Measurements from ENCODE around the gene PTK7. TPM values are rescaled to one million over a fixed set of nuclear protein-coding genes. Genes with fewer than 3 reads are reported as not detected.
"Not testable (repeated sequence)": the region's sequence is repeated elsewhere in the genome, so short reads cannot be mapped to it uniquely, and the experiment has no call there.

The PTK7 gene
- total RNA-seq, 2 donors from 2014 or later = 1.2 to 4.1 TPM

DNA sequence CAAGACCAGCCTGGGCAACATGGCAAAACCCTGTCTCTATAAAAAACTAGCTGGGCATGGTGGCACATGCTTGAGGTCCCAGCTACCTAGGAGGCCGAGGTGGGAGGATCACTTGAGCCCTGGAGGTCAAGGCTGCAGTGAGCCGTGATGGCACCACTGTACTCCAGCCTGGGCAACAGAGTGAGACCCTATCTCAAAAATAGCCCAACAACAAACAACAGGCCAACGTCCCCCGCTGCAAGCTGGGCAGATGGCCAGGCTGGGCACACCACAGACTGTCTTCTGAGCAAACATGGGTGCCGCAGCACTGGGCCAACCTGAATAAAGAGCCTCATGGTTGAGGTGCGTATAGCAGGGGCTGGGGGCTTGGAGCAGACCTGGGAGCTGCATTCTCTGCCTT lies 48.4 kb downstream of the PTK7 start:
- no peaks in the 10 kb centered on the region for H3K9me3 Mint-ChIP-seq
- H3K36me3 Mint-ChIP-seq = no peaks in the 10 kb centered on the region
- H3K4me3 Mint-ChIP-seq = no peak overlapping the region
- peak; percentile 26 for DNase-seq (ENCODE audit: low spot score)
- ATAC-seq = no peak
- H3K27me3 Mint-ChIP-seq = no peaks in the 10 kb centered on the region
- no peaks in the 10 kb centered on the region for H3K4me1 Mint-ChIP-seq (ENCODE audit: low read depth in 2 of 2)
- no peak overlapping the region for H3K27ac Mint-ChIP-seq

DNA sequence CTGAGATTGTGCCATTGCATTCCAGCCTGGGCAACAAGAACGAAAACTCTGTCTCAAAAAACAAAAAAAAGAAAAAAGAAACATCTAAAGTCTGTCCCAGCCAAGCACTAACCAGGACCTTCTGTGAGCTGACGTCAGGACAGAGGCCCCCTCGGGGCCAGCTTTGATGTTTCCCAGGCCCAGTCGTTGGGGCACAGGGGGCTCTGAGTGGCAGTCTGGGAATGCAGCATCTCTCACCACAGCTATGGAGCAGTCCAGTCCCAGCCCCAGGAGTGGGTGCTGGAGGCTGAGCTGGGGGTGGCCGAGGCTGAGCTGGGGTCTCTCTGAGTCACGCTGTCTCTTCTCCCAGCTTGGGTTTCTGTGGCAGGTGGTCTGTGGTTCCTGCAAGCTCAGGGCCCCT lies 49.0 kb downstream of the PTK7 start:
- peak; percentile 58 for DNase-seq (ENCODE audit: low spot score)
- Mint-ChIP-seq H3K27ac (no peak overlapping the region), H3K9me3 (no peaks in the 10 kb centered on the region), H3K4me1 (ENCODE audit: low read depth in 2 of 2) (no peaks in the 10 kb centered on the region), H3K27me3 (no peaks in the 10 kb centered on the region), H3K4me3 (no peak overlapping the region), H3K36me3 (no peaks in the 10 kb centered on the region)
- ATAC-seq = no peak

DNA sequence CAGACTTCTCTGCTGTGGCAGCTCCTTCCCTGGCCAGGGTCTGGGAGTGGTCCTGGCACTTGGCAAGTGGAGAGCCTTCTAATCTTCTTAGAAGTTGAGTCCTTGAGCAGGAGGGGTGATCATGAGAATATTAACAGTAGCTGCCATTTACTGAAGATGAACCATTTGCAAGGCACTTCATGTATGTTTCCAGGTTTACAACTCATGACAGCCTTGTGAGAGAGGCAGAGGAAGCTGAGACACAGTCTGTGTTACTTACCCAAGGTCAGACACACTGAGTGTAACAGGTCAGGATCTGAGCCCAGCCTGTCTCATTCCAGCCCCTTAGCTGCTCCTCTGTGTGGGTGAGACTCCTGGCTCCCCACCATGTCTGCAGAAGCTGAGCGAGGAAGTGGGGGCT lies 49.4 kb downstream of the PTK7 start:
- no peaks in the 10 kb centered on the region for H3K9me3 Mint-ChIP-seq
- no peaks in the 10 kb centered on the region for H3K27me3 Mint-ChIP-seq
- H3K36me3 Mint-ChIP-seq = no peaks in the 10 kb centered on the region
- H3K27ac Mint-ChIP-seq = no peak overlapping the region
- DNase-seq (ENCODE audit: low spot score) = peak; percentile 12
- H3K4me3 Mint-ChIP-seq = no peak overlapping the region
- no peaks in the 10 kb centered on the region for H3K4me1 Mint-ChIP-seq (ENCODE audit: low read depth in 2 of 2)
- ATAC-seq = no peak

DNA sequence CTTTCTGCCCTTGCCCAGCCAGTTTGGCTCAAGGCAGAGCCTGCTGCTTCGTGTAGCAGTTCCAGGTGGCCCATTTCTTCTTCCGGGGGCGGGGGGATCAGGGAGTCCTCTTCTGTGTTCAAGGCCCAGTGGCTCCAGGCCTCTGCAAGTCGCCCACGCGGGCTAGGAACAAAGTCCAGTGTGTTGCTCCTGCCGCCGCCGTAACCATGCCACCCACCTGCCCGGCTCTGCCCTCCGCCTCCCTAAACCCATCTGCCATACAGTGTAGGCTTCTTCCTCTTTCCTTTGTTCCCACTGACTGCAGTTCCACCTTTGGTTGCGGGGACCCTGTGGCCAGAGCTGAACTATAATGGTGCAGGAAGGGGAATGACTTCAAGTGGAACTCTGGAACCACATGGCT lies 51.1 kb downstream of the PTK7 start:
- H3K9me3 Mint-ChIP-seq = no peaks in the 10 kb centered on the region
- H3K4me3 Mint-ChIP-seq = no peak overlapping the region
- no peaks in the 10 kb centered on the region for H3K4me1 Mint-ChIP-seq (ENCODE audit: low read depth in 2 of 2)
- ATAC-seq (no peak), DNase-seq (ENCODE audit: low spot score) (peak; percentile 49)
- no peak overlapping the region for H3K27ac Mint-ChIP-seq
- H3K36me3 Mint-ChIP-seq = no peaks in the 10 kb centered on the region
- H3K27me3 Mint-ChIP-seq = no peaks in the 10 kb centered on the region

DNA sequence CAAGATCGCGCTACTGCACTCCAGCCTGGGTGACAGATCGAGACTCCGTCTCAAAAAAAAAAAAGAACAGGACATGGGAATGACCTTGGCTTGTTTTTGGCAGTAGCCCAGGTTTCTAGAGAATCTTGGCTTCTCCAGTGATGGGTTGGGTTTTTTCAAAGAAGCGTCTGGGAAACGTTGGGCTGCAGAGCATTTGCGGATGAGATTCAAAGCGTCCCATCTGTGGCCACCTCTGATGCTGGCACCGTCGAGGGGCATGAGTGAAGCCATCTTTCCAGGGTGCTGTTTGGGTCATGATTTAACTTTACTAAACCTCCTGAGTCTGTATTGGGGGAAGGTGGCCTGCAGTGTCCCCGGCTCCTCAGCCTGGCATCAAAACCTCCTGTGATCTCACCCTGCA lies 51.8 kb downstream of the PTK7 start:
- ATAC-seq (no peak), DNase-seq (ENCODE audit: low spot score) (no peak)
- Mint-ChIP-seq H3K36me3 (no peaks in the 10 kb centered on the region), H3K4me3 (no peak overlapping the region), H3K9me3 (no peaks in the 10 kb centered on the region), H3K27ac (no peak overlapping the region), H3K4me1 (ENCODE audit: low read depth in 2 of 2) (no peaks in the 10 kb centered on the region), H3K27me3 (no peaks in the 10 kb centered on the region)

DNA sequence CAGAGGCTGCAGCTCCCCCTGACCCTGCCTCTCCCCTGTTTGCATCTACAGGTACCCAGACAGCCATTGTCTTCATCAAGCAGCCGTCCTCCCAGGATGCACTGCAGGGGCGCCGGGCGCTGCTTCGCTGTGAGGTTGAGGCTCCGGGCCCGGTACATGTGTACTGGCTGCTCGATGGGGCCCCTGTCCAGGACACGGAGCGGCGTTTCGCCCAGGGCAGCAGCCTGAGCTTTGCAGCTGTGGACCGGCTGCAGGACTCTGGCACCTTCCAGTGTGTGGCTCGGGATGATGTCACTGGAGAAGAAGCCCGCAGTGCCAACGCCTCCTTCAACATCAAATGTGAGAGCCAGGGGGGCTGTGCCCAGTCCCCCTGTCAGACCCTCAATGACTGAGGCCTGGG lies 52.8 kb downstream of the PTK7 start:
- no peak for ATAC-seq
- DNase-seq (ENCODE audit: low spot score) = peak; percentile 44
- no peak overlapping the region for H3K27ac Mint-ChIP-seq
- no peak overlapping the region for H3K4me3 Mint-ChIP-seq
- no peaks in the 10 kb centered on the region for H3K27me3 Mint-ChIP-seq
- H3K36me3 Mint-ChIP-seq = no peaks in the 10 kb centered on the region
- H3K9me3 Mint-ChIP-seq = no peaks in the 10 kb centered on the region
- no peaks in the 10 kb centered on the region for H3K4me1 Mint-ChIP-seq (ENCODE audit: low read depth in 2 of 2)

DNA sequence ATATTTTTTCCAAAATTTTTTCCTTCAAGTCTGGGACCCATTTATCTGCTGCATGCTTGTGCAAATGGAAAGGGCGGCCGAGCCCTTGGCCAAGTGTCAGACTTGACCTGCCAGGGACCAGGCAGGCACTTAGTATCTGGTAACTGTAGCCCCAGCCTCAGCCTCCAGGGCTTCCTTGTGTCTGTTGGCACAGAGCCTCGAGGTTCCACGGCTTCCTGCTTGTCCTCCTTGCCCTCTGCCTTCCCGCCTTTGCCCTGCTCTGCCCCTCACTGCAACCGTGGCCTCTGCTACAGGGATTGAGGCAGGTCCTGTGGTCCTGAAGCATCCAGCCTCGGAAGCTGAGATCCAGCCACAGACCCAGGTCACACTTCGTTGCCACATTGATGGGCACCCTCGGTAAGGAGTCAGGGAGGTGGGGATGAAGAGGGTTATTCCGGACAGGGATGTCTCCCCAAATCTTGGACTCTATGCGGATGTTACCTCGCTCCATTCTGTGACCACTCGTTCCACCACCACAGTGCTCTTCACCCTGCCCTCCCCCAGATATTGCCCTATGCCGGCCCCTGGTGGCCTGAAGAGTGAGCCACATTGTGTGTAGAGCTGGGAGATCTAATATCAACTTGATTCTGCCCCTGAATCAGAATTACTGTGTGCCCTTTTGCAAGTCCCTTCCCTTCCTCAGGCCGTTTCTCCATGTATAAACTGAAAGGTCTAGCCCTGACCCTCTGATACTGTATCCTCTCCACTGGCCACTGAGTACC lies 53.5 kb downstream of the PTK7 start:
- DNase-seq (ENCODE audit: low spot score) (no peak), ATAC-seq (no peak)
- Mint-ChIP-seq H3K4me3 (no peak overlapping the region), H3K36me3 (no peaks in the 10 kb centered on the region), H3K27me3 (no peaks in the 10 kb centered on the region), H3K27ac (no peak overlapping the region), H3K4me1 (ENCODE audit: low read depth in 2 of 2) (no peaks in the 10 kb centered on the region), H3K9me3 (no peaks in the 10 kb centered on the region)

DNA sequence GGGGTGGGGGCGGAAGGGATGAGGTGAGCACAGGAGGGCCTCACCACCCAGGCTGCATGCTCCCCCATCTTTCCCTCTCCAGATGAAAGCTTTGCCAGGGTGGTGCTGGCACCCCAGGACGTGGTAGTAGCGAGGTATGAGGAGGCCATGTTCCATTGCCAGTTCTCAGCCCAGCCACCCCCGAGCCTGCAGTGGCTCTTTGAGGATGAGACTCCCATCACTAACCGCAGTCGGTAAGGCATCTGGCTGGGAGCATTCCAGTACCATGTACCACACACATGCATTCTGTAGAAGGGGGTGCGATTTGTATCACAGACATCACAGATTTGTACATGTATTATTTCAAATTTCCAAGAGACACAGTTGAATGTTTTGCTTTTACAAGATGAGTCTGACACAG lies 54.3 kb downstream of the PTK7 start:
- Mint-ChIP-seq H3K36me3 (no peaks in the 10 kb centered on the region), H3K27ac (no peak overlapping the region), H3K9me3 (no peaks in the 10 kb centered on the region), H3K4me1 (ENCODE audit: low read depth in 2 of 2) (no peaks in the 10 kb centered on the region), H3K4me3 (no peak overlapping the region), H3K27me3 (no peaks in the 10 kb centered on the region)
- ATAC-seq = no peak
- no peak for DNase-seq (ENCODE audit: low spot score)

DNA sequence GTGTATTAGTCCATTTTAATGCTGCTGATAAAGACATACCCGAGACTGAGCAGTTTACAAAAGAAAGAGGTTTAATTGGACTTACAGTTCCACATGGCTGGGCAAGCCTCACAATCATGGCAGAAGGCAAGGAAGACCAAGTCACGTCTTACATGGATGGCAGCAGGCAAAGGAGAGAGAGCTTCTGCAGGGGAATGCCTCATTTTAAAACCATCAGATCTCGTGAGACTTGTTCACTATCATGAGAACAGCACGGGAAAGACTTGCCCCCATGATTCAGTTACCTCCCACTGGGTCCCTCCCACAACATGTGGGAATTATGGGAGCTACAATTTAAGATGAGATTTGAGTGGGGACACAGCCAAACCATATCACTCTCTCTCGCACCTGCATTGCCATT lies 55.3 kb downstream of the PTK7 start:
- DNase-seq (ENCODE audit: low spot score); H3K27me3 Mint-ChIP-seq; H3K9me3 Mint-ChIP-seq; H3K4me1 Mint-ChIP-seq (ENCODE audit: low read depth in 2 of 2); ATAC-seq; H3K4me3 Mint-ChIP-seq; H3K36me3 Mint-ChIP-seq; H3K27ac Mint-ChIP-seq: not testable (repeated sequence)

DNA sequence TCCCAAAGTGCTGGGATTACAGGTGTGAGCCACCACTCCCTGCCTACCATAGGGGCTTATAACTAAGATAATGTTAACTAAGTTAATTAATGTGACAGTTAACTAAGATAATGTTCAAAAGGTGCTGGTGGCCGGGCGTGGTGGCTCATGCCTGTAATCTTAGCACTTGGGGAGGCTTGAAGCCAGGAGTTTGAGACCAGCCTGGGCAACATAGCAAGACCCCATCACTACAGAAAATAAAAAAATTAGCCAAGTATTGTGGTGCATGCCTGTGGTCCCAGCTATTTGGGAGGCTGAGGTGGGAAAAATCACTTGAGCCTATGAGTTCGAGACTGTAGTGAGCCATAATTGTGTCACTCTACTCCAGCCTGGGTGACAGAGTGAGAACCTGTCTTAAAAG lies 62.2 kb downstream of the PTK7 start:
- Mint-ChIP-seq H3K4me1 (ENCODE audit: low read depth in 2 of 2) (peaks cover 0 to 6% of the 10 kb centered on the region in 2 donors), H3K36me3 (no peaks in the 10 kb centered on the region), H3K27me3 (no peaks in the 10 kb centered on the region), H3K4me3 (no peak overlapping the region), H3K27ac (no peak overlapping the region), H3K9me3 (no peaks in the 10 kb centered on the region)
- ATAC-seq = no peak
- DNase-seq (ENCODE audit: low spot score) = peak; percentile 37

DNA sequence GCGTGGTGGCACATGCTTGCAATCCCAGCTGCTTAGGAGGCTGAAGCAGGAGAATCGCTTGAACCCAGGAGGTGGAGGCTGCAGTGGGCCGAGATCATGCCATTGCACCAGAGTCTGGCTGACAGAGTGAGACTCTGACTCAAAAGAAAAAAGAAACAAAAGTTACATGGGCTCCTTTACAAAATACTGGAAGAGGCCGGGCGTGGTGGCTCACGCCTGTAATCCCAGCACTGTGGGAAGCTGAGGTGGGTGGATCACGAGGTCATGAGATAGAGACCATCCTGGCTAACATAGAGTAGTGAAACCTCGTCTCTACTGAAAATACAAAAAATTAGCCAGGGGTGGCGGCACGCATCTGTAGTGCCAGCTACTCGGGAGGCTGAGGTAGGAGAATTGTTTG lies 63.9 kb downstream of the PTK7 start:
- DNase-seq (ENCODE audit: low spot score) = peak; percentile 39
- H3K27me3 Mint-ChIP-seq; H3K9me3 Mint-ChIP-seq; H3K27ac Mint-ChIP-seq; H3K4me3 Mint-ChIP-seq; H3K36me3 Mint-ChIP-seq; H3K4me1 Mint-ChIP-seq (ENCODE audit: low read depth in 2 of 2); ATAC-seq: not testable (repeated sequence)

DNA sequence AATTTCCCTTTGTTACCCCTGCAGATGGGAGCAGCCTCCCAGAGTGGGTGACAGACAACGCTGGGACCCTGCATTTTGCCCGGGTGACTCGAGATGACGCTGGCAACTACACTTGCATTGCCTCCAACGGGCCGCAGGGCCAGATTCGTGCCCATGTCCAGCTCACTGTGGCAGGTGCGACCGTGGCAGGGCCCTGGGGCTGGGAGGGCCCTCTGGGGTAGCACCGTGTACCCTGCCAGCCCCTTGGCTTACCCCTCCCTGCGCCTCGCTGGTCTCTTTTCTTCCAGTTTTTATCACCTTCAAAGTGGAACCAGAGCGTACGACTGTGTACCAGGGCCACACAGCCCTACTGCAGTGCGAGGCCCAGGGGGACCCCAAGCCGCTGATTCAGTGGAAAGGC lies 65.5 kb downstream of the PTK7 start:
- no peak overlapping the region for H3K4me3 Mint-ChIP-seq
- no peaks in the 10 kb centered on the region for H3K27me3 Mint-ChIP-seq
- ATAC-seq (no peak), DNase-seq (ENCODE audit: low spot score) (no peak)
- H3K36me3 Mint-ChIP-seq = no peaks in the 10 kb centered on the region
- no peak overlapping the region for H3K27ac Mint-ChIP-seq
- H3K9me3 Mint-ChIP-seq = no peaks in the 10 kb centered on the region
- peaks cover 5 to 10% of the 10 kb centered on the region in 2 donors for H3K4me1 Mint-ChIP-seq (ENCODE audit: low read depth in 2 of 2)

DNA sequence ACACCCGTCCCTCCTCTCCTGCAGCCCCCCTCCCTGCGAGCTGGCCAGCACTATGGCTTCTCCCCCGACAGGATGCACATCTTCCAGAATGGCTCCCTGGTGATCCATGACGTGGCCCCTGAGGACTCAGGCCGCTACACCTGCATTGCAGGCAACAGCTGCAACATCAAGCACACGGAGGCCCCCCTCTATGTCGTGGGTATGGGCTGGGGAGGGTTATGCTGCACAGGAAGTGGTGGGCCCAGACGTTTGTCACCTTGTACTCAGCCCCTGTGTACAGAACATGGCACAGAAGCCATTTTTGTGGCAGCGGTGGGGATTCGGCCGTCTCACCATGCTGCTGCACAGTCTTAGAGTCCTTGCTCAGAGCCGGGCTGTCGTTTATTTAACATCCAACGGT lies 66.0 kb downstream of the PTK7 start:
- Mint-ChIP-seq H3K4me1 (ENCODE audit: low read depth in 2 of 2) (peaks cover 5 to 10% of the 10 kb centered on the region in 2 donors), H3K27ac (no peak overlapping the region), H3K9me3 (no peaks in the 10 kb centered on the region), H3K27me3 (no peaks in the 10 kb centered on the region), H3K4me3 (no peak overlapping the region), H3K36me3 (no peaks in the 10 kb centered on the region)
- no peak for DNase-seq (ENCODE audit: low spot score)
- peak in 1 of 2 donors; percentile 34 for ATAC-seq

DNA sequence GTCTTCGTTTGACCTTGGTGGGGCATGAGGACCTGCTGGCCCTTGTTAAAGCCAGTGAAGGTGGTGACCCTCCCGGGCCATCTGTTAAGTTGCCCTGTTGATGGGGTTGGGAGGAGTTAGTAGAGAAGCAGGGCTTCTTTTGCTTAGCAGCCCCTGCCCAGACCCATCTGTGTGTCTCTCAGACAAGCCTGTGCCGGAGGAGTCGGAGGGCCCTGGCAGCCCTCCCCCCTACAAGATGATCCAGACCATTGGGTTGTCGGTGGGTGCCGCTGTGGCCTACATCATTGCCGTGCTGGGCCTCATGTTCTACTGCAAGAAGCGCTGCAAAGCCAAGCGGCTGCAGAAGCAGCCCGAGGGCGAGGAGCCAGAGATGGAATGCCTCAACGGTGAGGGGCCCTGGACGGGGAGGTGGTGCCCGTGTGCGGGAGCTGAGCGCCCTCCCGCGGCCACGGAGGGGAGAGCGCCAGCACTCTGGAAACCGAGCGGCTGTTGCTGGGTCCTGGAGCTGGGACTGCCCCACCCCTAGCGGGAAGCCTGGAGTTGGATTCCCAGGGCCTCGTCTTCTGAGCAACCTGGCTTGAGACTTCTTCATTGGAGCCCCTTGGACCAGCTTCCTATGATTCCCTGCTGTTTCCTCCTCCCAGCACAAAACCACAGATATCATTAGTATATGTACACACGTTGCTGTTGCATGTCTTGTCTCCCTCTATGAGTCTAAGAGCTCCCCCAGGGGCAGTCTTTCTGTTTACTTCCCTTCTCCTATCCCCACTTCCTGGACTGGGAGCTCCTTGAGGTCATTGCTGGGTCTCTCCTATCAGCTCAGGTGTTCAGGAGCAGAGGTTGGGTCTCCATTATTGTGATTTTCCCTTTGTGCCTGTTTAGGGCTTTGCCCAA lies 67.4 kb downstream of the PTK7 start:
- Mint-ChIP-seq H3K4me3 (peak overlapping the region; percentile 3), H3K27ac (no peak overlapping the region), H3K27me3 (no peaks in the 10 kb centered on the region), H3K36me3 (no peaks in the 10 kb centered on the region), H3K9me3 (no peaks in the 10 kb centered on the region), H3K4me1 (ENCODE audit: low read depth in 2 of 2) (peaks cover 5 to 12% of the 10 kb centered on the region in 2 donors)
- peak; percentile 87 to 88 for ATAC-seq
- DNase-seq (ENCODE audit: low spot score) = peak; percentile 69
